ENCODE measurements around the gene CMBL. TPM values are rescaled to one million over a fixed set of nuclear protein-coding genes. Genes with fewer than 3 reads are reported as not detected.

Gene CMBL
- total and polyA plus RNA-seq, 2 of the 13 experiments (the other 11 are each of a cell fraction or from before 2014, with no cell fraction given) = 11.5 to 17.0 TPM

DNA sequence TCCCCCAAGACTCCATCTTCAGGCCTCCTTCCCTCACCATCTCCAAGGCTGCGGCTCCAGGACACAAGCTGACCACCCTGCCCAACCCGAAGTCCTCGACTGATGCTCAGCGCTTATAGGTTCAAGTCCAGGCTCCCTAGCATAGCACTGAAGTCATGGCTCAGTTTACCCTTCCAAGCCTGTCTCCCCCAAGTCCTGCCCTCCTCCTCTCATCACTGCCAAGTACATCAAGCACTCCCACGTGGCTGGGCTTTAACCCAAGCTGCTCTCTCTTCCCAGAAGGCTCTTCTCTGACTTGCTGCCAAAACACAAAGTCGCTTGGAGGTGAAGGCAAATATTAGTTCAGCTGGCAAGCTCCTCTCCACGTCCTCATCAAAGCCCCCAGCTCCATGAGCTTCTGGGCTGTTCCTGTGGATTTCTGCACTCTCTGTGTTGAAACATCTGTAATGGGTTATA lies 23.7 kb upstream of the CMBL start (continued):
- no peak for TF ChIP-seq ZNF704 (CRISPR knock-in tag; IDR thresholded peaks at IDR 0.05; ENCODE audit: borderline replicate concordance)
- peak; percentile 74; the same call in 1 of the 2 replicates for TF ChIP-seq SOX5 (CRISPR knock-in tag; IDR thresholded peaks at IDR 0.05; ENCODE audit: borderline replicate concordance)
- TF ChIP-seq ATF2 (CRISPR knock-in tag; IDR thresholded peaks at IDR 0.05) = 0 out of 2 replicates have a peak, but pooled peaks have one; percentile 22
- 0 out of 2 replicates have a peak, but pooled peaks have one; percentile 35 for TF ChIP-seq ZNF335 (CRISPR knock-in tag; IDR thresholded peaks at IDR 0.05)
- 0 out of 2 replicates have a peak, but pooled peaks have one; percentile 25 for TF ChIP-seq ZSCAN25 (CRISPR knock-in tag; IDR thresholded peaks at IDR 0.05)
- TF ChIP-seq MATR3 (CRISPR knock-in tag; IDR thresholded peaks at IDR 0.05) = no peak
- peak; percentile 67 for TF ChIP-seq XRCC5 (optimal IDR thresholded peaks at IDR 0.05; ENCODE audit: low read length)
- TF ChIP-seq ZBTB1 (CRISPR knock-in tag; IDR thresholded peaks at IDR 0.05; ENCODE audit: borderline replicate concordance) = no peak
- TF ChIP-seq HNF4A (CRISPR knock-in tag; IDR thresholded peaks at IDR 0.05) = peak; percentile 45
- TF ChIP-seq ZNF605 (CRISPR knock-in tag; IDR thresholded peaks at IDR 0.05) = peak; percentile 81
- peak; percentile 52; the same call in 1 of the 2 replicates for TF ChIP-seq HOXA3 (CRISPR knock-in tag; IDR thresholded peaks at IDR 0.05)
- TF ChIP-seq AHDC1 (CRISPR knock-in tag; IDR thresholded peaks at IDR 0.05; ENCODE audit: borderline replicate concordance) = peak; percentile 59; the same call in 1 of the 2 replicates
- peak; percentile 55; the same call in 1 of the 2 replicates for TF ChIP-seq ELF3 (CRISPR knock-in tag; IDR thresholded peaks at IDR 0.05)
- TF ChIP-seq ZNF331 (CRISPR knock-in tag; IDR thresholded peaks at IDR 0.05) = peak; percentile 64; the same call in 1 of the 2 replicates
- TF ChIP-seq ZNF430 (CRISPR knock-in tag; IDR thresholded peaks at IDR 0.05) = peak; percentile 77; the same call in 1 of the 2 replicates
- TF ChIP-seq FIP1L1 (IDR thresholded peaks at IDR 0.05; ENCODE audit: borderline replicate concordance, insufficient read depth, low read depth, low read length) = no peak
- no peak for TF ChIP-seq ZNF274 (CRISPR knock-in tag; IDR thresholded peaks at IDR 0.05)
- TF ChIP-seq ZNF788 (CRISPR knock-in tag; IDR thresholded peaks at IDR 0.05; ENCODE audit: borderline replicate concordance) = peak; percentile 63; the same call in 1 of the 2 replicates
- no peak for TF ChIP-seq MTA3 (CRISPR knock-in tag; IDR thresholded peaks at IDR 0.05)
- TF ChIP-seq TGIF2 (CRISPR knock-in tag; IDR thresholded peaks at IDR 0.05) = peak; percentile 64; the same call in 1 of the 2 replicates
- TF ChIP-seq SAP130 (CRISPR knock-in tag; IDR thresholded peaks at IDR 0.05; ENCODE audit: low read depth) = peak; percentile 90
- peak; percentile 86; the same call in 1 of the 2 replicates for TF ChIP-seq ZNF292 (CRISPR knock-in tag; IDR thresholded peaks at IDR 0.05; ENCODE audit: borderline replicate concordance, low read depth)

Measured in HepG2 (cell line).